Measurements from ENCODE around the gene TMEM175. TPM values are rescaled to one million over a fixed set of nuclear protein-coding genes. Genes with fewer than 3 reads are reported as not detected.

TMEM175 gene
- total RNA-seq, 2 donors from 2014 or later: 40.2 to 65.3 TPM

- Histone ChIP-seq H3K9me3 (no peaks in the 10 kb centered on the region), H3K27me3 (peaks cover 0 to 26% of the 10 kb centered on the region in 2 donors), H3K4me1 (peaks cover 27% of the 10 kb centered on the region), H3K27ac (no peak overlapping the region), H3K36me3 (replicated peaks in 1 of 2; ENCODE audit: insufficient read depth in 1 of 2, low read depth in 2 of 2) (no peaks in the 10 kb centered on the region), H3K4me3 (no peak overlapping the region)
- intact Hi-C loops (cut with DNase I): no loop called here
- ATAC-seq: no peak
- TF ChIP-seq CTCF (IDR thresholded peaks at IDR 0.05) (no peak), POLR2A (IDR thresholded peaks at IDR 0.05) (no peak)
- WGBS, 2 donors: 78 to 81% methylated on average over 18 to 24 of the region's 25 CpGs
- no peak for DNase-seq
Measured at GRCh38 chr4:1004557-1005485, 72.6 kb downstream of the TMEM175 start.

GRCh38 chr4:1006856-1007255 lies 74.6 kb downstream of the TMEM175 start:
- Histone ChIP-seq H3K9me3 (no peaks in the 10 kb centered on the region), H3K27ac (no peak overlapping the region), H3K4me1 (peaks cover 37% of the 10 kb centered on the region), H3K27me3 (peaks cover 0 to 11% of the 10 kb centered on the region in 2 donors), H3K36me3 (replicated peaks in 1 of 2; ENCODE audit: insufficient read depth in 1 of 2, low read depth in 2 of 2) (no peaks in the 10 kb centered on the region), H3K4me3 (no peak overlapping the region)
- ATAC-seq (no peak), DNase-seq (no peak)
- WGBS, 2 donors: 86 to 87% methylated on average over 5 of the region's 5 CpGs
- TF ChIP-seq POLR2A (IDR thresholded peaks at IDR 0.05) (no peak), CTCF (IDR thresholded peaks at IDR 0.05) (no peak)
- intact Hi-C loops (cut with DNase I): no loop called here

Other genes starting within 250 kb of the TMEM175 start
- gene SLC49A3, start 243.3 kb upstream of the TMEM175 start, total RNA-seq: 1 to 10 TPM; 8.0 to 8.2 TPM
- gene PCGF3, start 226.6 kb upstream of the TMEM175 start, total RNA-seq: 10 to 100 TPM; 16.8 to 31.1 TPM
- gene CPLX1, start 106.3 kb upstream of the TMEM175 start, total RNA-seq: 1 to 10 TPM in 1 of 2 donors, under 1 TPM in 1; 0.52 to 2.0 TPM
- gene GAK, start 144 bp upstream of the TMEM175 start, total RNA-seq: 100 to 1,000 TPM; 126 to 127 TPM
- gene DGKQ, start 41.1 kb downstream of the TMEM175 start, total RNA-seq: 10 to 100 TPM; 13.2 to 17.5 TPM
- 10 to 100 TPM; 30.0 to 37.6 TPM for gene IDUA, start 54.6 kb downstream of the TMEM175 start, total RNA-seq
- gene SLC26A1, start 60.9 kb downstream of the TMEM175 start, total RNA-seq: 1 to 10 TPM; 1.6 TPM
- 10 to 100 TPM; 38.7 to 50.4 TPM for gene FGFRL1, start 79.2 kb downstream of the TMEM175 start, total RNA-seq
- gene RNF212, start 181.1 kb downstream of the TMEM175 start, total RNA-seq: 10 to 100 TPM in 1 of 2 donors, 1 to 10 TPM in 1; 8.2 to 20.5 TPM
- 10 to 100 TPM; 25.4 to 33.5 TPM for gene SPON2, start 240.1 kb downstream of the TMEM175 start, total RNA-seq

Measured in body of pancreas (tissue), 4 donors.